Measurements from ENCODE around the gene DSC1.
"Not testable (repeated sequence)": the region's sequence is repeated elsewhere in the genome, so short reads cannot be mapped to it uniquely, and the experiment has no call there.

Gene DSC1, protein sequence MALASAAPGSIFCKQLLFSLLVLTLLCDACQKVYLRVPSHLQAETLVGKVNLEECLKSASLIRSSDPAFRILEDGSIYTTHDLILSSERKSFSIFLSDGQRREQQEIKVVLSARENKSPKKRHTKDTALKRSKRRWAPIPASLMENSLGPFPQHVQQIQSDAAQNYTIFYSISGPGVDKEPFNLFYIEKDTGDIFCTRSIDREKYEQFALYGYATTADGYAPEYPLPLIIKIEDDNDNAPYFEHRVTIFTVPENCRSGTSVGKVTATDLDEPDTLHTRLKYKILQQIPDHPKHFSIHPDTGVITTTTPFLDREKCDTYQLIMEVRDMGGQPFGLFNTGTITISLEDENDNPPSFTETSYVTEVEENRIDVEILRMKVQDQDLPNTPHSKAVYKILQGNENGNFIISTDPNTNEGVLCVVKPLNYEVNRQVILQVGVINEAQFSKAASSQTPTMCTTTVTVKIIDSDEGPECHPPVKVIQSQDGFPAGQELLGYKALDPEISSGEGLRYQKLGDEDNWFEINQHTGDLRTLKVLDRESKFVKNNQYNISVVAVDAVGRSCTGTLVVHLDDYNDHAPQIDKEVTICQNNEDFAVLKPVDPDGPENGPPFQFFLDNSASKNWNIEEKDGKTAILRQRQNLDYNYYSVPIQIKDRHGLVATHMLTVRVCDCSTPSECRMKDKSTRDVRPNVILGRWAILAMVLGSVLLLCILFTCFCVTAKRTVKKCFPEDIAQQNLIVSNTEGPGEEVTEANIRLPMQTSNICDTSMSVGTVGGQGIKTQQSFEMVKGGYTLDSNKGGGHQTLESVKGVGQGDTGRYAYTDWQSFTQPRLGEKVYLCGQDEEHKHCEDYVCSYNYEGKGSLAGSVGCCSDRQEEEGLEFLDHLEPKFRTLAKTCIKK

DNA sequence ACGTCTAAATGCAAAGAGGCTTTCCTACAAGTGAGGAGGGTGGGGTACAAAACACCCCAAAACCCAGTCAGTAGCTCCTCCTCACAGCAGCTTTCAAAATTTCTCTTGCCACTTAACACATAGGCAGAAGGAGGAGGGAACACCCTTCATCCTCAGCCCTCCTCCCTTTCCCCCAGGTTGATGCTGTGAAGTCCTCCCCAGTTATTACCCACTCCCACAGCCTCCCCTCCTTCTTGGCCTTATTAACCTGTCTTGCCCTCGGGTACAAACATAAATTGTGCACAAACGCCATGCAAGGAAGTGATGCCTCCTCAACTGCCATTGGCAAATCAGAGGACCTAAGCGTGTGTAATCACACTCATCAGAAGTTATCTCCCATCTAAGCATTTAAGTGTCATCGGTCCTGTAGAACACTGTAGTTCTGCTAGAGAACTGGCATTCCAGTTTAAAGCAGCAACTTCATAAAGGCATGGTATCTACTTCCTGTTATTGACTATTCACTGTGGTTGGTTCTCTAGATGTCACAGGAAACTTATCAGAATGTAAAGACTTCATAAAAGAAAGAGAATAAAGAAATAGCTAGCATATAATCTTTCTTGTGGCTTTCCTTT, at the start of gene DSC1:
Gene DSC1, minus strand, starts transcription at position 32 of the 611 bp plus-strand sequence. CDS start 262 bp downstream, outside the sequence.
- no peak for DNase-seq

DNA sequence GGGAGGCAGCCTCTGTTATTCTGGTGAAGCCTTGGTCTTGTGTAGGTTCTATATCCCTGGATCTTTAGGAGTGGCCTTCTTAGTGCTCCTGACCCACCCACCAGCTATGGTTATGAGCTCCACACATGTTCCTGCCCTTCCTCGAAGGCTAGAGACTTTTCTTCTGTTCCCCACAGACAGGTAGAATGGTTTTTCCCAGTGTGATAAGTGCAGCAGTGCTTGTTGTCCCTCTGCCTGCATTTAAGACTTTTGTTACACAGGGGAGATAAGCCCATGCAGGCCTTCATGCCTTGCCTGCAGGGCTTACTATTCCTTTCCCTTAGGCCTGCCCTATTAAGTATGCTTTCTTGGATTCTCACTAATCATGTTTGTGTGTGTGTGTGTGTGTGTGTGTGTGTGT, 48.4 kb upstream of the DSC1 start:
- DNase-seq = no peak

DNA sequence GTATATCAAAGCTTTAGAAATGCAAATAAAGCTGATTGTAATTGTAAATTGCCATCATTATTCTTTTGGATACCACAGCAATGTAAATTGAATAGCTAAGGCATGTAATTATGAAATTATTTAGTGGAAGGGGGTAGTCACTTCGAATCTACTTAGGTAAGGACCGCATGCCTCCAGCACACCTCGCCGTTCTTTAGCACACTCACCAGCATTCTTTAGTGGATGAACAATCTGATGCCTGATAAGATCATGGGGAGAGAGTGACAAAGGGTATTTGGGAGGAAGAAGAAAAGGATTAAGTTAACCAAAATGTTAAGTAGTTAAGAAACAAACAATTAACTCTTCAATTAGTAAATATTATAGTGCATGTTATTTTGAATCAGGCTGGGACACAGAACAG, 46.4 kb upstream of the DSC1 start:
- DNase-seq = no peak

DNA sequence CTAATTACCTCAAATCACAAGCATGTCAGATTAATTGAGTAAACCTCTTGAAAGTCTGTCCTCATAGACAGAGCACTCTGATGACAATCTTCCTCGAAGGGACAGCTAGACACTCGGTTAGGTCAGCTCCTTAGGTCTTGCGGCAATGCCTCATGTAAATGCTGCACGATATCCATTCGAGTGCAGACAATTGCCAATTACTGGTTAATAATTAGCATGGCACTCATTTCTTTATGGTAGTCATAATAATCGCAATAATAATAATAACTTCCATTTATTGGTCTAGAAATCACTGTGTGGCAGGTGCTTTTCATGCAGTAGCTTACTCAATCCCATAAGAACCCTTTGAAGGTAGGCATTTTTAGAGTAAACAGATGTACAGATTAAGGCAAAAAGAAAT, 44.7 kb upstream of the DSC1 start:
- DNase-seq = no peak

DNA sequence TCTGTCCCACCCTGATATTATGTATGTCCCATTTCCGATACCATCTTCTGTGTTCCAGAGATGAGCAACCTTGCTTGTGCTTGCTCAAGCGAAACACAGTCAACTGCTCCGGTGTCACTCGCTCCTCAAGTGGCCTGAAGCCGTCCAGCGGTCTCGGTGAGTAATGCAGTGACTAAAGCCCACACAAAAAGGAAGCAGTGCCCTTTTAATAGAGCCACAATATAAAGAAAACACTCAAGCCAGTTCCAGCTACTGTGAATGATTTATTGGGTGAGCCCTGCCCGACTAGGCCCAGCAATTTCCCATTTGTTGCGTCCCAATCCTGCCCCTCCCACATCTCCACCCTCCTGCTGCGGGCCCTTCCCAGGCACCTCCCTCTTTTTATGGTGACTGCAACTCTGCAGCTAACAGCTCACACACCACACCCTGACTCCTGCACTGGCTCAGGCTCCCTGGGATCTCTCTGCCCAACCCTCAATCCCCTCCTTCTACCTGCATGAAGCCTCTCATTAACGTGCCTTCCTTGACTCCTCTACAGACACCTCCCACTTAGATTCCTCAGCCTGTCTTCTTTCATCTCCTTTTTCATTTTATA, 44.2 kb upstream of the DSC1 start:
- DNase-seq = peak; percentile 56 to 64

DNA sequence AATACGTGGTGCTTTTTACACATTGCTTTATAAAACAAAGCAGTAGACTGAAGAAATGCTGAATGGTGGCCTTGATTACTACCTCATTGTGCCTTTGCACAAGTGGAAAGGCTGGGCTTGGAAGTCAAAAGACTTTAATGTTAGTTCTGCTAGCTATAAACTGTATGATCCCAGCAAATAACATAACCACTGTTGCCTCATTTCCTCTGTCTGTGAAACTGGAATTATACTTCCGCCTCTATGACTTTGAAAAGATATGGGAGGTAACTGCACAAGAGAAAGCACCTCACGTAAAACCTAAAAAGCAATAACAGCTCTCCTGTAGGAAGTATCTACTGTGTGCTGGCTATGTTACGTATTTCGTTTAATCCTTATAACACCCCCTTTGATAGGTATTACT, 43.4 kb upstream of the DSC1 start:
- peak; percentile 25 to 26 for DNase-seq

DNA sequence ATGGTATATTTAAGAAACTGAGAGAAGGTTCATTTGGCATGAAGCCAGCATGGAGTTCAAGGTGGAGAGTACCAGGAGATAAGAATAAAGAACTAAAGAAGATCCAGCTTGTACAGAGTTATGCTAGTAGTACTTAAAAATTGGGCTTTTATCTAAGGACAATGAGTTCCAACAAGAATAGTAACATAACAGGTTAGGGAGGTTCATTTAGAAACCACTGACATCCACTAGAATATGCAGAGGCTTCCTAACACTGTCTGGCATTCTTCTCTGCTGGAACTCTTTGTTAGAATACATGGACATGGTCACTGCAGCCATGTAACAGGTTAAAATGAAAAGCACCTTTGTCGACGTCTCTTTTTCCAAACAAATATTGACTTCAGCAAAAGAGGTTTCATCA, 42.6 kb upstream of the DSC1 start:
- DNase-seq = no peak

DNA sequence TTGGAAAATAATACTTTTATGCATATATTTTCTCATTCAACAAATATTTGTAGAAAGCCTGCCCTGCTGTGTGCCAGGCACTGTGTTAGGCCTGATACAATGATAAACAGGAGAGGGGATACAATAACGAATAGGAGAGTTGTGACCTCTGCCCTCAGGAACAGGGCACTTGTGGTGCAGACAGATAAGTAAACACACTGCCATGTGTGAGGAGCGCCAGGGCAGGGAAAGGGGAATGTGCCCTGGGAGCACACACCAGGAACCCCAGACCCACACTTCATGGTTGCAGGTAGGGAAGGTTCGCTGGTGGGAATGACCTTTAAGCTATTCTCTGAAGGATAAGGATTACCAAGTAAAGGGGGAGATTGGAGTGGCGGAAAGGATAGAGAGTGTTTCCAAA, 42.2 kb upstream of the DSC1 start:
- no peak for DNase-seq

DNA sequence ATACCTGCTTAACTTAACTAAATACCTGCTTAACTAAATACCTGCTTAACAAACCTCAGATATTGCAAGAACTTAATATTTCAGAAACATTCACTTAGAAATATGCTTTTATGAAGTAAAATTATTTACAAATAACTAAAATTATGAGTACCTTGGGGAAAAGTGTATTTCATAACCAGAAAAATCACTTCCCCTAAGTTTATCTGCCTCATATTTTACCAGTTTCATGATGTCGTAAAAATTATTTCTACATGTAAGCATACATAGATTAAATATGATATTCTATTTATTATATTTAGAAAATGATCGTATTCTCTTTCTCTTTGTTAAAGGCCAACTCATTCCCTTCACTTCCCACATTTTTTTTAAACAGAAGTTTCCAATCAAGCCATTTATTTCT, 41.5 kb upstream of the DSC1 start:
- peak; percentile 11 to 19 for DNase-seq

DNA sequence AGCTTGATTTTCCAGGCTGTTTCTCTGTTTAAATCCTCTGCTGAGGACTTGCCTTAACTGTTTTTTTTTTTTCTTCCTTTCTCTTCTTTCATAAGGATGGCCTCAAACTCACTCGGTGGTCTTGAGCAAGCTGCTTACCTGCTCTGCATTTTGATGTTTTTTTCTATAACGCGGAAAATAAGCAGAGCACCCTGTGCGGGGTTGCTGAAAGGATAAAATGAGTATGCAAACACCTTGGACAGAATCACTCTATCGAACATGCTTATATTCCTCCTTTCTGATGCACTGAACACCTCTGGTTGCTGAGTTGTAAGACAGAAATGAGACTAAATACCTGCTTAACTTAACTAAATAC, 41.1 kb upstream of the DSC1 start:
- no peak for DNase-seq

DNA sequence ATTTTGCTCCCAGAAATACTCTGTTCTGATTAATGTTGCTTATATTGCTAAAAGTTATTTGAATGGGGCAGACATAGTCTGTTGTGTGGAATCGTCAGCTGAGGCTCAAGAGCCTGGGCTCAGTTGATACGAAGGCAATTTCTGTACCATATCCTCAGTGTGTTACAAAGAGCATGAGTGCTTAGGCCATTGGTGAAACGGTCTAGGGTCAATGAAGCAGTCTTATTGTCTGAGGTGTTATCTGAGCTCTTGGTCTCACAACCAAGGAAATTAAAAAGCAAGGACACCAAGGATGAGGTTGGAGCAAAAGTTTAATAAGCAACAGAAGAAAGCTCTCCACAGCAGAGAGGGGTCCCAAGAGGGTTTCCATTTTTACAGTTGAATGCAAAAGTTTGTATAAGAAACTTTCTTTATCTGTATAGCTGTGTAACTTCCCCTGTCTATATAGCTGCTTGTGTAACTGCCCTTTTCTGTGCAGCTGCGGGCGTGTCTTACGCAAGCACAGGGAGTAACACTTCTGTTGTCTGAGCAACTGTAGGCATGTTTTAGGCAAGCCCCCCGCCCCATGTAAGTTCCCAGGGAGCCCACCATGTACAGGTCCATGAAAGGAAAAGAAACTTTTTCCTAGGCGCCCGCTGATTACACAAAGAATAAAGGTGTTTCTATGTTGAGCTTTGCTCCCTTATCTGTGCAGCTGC, 40.6 kb upstream of the DSC1 start:
- peak; percentile 83 to 86 for DNase-seq

DNA sequence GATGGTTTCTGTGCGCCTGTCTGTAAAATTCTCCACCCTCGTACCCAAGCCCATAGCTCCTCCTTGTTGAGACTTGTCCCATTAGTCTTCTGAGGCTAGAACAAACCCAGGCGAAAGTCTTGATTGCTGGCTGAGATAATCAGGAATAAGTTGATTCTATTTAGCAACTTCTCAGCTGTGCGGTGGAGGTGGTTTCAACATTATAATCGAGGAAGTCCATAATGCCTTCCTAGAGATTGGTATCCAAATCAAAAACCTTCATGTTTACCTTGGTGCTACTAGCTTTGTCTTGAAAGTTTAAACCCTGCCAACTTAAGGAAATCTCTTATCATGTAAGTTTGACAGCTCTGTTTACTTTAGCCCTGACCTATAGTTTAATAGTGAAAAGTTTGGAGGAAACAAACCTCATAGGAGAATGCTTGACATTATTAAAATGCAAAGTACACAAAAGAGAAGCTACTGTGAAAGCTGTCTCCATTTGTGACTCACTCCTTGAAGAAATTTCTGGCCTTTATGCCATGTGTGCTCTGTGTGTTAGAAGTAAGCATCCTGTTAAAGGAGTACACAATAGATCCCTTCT, 36.6 kb upstream of the DSC1 start:
- peak in 1 of 2 experiments; percentile 8 for DNase-seq

DNA sequence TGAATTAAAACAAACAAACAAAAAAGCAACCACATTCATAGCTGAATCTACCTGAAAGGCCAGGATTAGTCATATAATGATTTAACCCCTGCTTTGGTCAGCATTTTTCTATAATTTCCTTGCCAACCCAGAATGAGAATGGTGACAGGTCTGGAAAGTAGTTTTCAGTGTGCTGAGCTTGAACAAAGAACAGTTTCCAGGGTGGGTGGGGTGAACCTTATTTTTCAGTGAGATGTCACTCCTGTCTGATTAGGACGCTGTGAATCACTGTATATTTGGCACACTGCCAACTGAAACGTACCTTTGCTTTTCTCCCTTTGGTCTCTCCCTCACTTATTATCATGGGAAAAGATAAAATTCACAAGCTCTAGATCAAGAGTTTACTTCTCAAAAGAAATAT, 35.0 kb upstream of the DSC1 start:
- DNase-seq = no peak

DNA sequence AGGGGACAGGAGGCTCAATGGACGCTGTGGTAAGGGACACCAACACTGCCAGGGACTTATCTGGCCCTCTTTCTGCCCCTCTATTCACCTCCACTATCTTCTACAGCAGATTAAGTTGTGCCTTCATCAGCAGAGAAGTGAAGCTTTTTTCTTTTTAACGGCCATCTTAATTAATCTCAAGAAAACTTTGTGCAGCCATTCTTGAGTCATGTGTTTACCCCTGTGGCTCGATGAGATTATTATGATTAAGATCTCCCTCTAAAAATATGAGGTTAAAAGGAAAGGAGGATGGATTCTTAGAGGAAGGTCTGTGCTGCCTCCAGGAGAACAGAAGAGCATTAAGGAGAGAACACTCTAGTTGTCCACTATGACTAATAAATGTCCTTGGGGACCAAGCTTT, 32.4 kb upstream of the DSC1 start:
- no peak for DNase-seq

DNA sequence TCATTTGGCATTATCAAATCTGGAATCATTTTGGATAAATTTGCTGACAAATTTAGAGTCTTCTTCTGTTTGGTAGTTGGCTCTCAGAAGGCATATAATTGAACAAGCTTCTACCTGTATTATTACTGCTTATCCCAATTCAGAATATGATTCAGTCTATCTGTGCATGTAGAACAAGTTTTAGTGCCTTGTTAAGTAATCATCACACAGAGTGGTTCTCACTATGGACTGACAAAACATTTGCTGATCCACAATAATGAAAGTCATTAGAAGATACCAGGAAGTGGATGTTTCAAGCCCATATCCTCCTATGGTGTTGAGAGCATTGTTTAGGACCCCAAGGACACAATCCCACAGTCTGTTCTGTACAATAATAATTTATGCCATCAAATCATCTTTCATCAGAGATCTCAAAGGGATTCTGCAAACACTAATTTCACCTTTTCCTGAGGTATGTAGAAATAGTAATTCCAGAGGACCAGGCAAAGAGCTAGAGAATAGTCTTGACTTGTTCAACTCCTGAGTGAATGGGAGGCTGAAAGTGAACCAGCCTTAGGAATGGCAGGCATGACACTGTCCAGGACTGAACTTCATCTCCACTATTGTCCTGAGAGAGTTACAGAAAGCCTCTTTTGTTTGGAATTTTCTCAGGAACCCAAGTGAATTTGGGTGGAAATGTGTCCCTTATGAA, 29.6 kb upstream of the DSC1 start:
- DNase-seq = no peak

DNA sequence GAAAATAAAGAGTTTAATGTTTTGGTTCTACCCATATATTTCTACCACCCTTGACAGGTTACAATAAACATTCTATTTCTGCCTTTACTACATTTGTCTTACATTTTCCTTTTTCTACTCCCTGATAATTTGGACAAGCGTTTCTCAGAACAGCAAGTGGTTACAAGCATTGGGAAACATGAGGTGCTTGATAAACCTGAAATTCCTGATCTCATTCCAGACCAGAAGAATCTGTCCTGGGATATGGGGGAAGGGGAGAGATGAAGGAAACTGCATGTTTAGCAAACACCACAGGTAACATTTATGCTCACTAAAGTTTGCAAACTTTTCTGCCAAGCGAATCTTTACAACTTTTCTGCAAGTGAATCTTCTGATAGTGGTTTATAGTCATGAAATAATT, 28.3 kb upstream of the DSC1 start:
- no peak for DNase-seq

DNA sequence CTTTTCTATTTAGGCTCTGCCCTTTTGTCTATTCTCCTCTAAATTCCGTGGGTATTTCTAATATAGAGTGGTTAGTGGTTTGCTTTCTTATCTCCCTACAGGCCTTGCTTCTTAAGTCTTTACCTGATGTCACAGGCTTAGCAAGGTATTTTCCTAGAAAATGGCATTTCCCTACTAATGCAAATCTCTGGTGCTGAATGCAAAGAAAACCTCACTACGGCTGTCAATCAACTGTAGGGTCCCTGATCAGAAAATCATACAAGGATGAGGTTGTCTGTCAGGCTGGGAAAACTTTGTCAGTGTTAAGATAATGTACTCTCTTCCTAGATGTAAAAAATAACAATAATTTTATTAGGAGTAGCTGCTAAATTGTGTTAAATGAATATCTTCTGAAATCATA, 27.1 kb upstream of the DSC1 start:
- DNase-seq = no peak

DNA sequence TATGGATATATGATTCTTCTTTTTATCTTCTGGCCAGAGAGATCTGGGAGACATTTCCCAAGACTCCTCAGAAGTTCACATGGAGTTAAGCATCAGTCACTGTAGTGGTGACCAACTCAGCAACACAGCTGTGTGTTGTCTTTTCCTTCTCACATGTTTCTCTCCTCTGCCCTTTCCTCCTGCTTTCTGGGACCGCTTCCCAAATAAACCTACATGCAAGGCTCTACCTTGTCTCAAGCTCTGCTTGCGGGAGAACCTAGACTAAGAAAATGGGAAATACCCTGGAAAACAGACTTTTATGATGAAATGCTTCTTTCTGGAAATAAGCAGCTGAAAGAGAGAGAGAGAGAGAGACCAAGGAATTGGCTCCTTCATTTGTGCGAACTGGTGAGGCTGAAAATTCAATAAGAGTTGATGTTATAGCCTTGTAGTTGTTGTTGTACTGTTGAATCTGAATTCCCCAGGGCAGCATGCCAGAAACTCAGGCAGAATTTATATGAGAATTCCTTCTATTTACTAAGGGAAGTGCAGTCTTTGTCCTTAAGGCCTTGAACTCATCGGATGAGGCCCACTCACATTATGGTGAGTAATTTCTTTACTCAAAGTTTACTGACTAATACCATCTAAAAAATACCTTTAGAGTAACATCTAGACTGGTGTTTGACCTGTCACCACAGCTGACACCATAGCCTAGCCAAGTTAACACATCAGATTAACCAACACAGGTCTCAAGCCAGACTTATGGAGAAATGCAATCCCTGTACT, 22.7 kb upstream of the DSC1 start:
- DNase-seq = no peak

DNA sequence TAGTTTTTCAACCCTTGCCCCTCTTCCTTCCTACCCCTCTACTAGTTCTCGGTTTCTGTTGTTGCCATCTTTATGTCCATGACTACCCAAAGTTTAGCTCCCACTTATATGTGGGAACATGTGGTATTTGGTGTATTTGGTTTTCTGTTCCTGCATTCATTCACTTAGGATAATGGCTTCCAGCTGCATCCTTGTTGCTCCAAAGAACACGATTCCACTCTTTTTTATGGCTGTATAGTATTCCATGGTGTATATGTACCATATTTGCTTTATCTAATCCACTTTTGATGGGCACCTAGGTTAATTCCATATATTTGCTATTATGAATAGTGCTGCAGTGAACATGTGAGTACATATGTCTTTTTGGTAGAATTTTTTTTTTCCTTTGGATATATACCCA, 20.6 kb upstream of the DSC1 start:
- no peak for DNase-seq

DNA sequence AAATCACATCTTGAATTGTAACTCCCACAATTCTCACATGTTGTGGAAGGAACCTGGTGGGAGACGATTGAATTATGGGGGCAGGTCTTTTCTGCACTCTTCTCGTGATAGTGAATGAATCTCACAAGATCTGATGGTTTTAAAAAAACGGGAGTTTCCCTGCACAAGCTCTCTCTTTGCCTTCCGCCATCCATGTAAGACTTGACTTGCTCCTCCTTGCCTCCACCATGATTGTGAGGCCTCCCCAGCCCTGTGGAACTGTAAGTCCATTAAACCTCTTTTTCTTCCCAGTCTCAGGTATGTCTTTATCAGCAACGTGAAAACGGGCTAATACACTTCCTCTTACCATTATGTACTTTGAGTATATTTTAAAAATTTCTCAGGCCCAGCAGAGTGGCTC, 14.7 kb upstream of the DSC1 start:
- DNase-seq = not testable (repeated sequence)

DNA sequence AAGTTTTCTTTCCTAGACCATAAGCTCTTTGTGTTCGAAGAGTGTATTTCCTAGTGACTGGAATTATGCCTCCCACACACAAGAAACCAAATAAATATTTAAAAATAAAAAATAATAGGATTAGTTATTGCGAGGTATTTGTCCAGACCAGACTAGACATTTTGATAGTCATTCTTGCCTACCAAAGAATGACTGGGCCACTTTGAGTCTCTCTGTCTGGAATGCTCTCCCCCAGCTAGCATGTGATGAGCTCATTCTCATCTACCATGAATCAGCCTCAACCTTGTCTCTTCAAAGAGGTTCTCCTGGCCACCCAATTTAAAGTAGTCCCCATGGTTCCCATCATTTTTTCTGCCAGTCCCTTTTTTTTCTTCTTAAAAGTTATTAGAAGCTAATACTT, 13.9 kb upstream of the DSC1 start:
- DNase-seq = no peak

Measured in AML-193 (cell line).